Measurements from ENCODE around the gene HMGXB3. TPM values are rescaled to one million over a fixed set of nuclear protein-coding genes. Genes with fewer than 3 reads are reported as not detected.
"Not testable (repeated sequence)": the region's sequence is repeated elsewhere in the genome, so short reads cannot be mapped to it uniquely, and the experiment has no call there.

The HMGXB3 gene
- total RNA-seq, 1 donor from 2014 or later, result 9.1 TPM

DNA sequence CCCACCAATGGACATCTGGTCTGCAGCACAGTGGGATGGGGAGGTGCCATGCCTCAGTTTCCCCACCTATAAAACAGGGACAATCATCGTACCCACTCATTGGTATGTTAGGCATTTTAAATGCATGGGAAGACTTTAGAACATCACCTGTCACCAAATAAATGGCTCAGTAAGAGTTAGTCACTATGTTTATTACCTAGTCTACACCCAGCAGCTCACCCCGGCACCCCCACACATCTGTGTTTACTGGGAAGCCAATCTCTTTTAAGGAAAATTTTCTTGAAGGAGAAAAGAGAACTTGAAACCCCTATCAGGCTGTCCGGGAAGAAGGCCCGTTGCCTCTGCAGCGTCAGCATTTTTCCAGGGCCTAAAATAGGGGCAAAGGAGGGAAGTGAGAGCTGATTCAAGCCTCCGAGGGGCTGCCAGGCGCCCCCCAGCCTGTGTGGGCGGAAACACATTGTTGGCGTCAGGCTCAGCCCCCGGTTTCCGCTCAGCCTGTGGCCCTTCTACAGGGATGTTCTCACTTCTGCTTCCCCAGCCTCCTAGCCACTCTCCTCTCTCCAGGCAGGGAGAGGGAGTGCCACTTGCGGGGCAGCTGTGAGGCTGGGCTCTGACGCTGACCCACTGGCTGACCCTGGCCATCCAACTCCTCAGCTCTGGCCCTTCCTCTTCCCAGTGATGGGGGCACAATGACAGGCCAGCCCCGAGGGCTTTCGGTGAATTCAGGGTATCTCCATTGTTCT is 81.2 kb downstream of the HMGXB3 start:
- DNase-seq (ENCODE audit: low spot score), result peak; percentile 49

DNA sequence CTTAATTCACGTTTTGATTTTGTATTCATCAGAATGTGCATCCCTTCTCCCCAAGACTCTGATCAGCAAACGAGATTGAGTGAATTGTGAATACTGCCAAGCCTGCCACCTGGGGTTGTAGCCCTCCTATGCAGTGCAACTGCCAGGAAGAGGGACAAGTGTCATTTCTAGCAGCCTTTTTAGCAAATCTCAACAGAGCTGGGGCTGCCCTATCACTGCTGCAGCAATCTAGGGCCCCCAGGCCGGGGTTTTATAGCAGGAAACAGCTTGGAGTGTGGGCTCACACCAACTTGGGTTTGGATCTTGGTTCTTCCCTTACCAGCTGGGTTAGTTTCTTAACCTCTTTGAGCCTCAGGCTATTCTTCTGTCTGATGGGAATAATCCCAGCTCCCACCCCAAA is 81.8 kb downstream of the HMGXB3 start:
- no peak for DNase-seq (ENCODE audit: low spot score)
- no peak for ATAC-seq

More for the DNA sequence above, 81.2 kb downstream of the HMGXB3 start:
- ATAC-seq, result peak; percentile 66

DNA sequence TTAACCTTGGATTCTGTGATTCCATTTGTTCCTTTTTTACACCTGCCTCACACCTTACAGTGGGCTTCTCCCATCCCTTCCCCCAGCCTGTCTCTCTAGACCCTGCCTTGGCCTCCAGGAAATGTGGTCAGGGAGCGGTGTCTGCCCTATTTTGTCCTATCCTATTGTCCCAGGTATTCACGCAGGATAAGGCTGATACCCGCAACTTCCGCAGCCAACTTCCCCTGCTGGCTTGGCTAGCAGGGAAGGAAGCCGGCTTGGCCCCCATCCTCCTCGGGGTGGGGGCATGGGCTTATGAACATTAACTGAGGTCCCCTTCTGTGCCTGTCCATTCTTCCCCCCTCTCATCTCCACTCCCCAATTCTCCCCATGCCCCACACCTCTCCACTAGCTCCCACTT is 82.3 kb downstream of the HMGXB3 start:
- ATAC-seq (peak; percentile 14), DNase-seq (ENCODE audit: low spot score) (peak; percentile 35)

DNA sequence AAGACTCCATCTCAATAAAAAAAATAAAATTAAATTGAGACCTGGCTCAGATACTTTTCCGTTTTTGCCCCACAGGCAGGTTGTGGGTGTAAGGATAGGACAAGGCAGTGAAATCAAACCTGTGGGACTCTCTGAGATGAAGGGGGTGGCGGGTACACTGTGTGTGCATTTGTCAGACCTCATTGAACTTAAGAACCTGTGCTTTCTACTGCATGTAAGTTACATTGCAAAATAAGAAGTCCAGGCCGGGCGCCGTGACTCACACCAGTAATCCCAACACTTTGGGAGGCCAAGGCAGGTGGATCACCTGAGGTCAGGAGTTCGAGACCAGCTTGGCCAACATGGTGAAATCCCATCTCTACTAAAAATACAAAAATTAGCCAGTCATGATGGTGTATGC is 84.2 kb downstream of the HMGXB3 start:
- DNase-seq (ENCODE audit: low spot score), result peak; percentile 21
- ATAC-seq, result not testable (repeated sequence)

DNA sequence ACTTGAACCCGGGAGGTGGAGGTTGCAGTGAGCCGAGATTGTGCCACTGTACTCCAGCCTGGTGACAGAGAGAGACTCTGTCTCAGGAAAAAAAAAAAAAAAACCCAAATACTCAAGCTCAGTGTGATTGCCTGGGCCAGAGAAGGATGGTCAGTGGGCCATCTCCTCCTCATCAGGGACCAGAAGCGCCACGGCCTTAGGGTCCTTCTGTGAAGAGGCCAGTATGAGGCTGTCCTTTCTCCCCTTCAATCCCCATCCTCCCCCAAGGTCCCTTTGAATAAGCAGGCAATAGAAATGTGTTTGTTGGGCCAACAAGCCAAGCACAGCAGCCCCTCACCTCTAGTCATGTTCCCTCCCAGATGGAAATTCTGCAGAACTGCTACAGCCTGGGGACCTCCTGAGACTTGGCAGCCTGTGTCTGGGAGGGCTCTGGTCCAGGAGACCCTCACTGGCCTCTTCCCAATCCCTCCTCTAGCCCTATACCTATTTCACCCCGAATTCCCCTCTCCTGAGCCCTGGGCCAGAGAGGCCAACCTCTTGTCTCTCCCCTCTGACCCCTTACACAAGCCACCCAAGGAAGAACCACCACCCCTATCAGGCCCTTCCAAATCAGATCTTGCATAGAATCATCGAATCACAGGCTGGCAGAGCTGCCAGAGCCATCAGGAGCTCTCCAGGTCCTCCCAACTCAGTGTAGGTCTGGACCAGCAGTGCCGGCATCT is 84.8 kb downstream of the HMGXB3 start:
- ATAC-seq (no peak), DNase-seq (ENCODE audit: low spot score) (peak; percentile 30)

DNA sequence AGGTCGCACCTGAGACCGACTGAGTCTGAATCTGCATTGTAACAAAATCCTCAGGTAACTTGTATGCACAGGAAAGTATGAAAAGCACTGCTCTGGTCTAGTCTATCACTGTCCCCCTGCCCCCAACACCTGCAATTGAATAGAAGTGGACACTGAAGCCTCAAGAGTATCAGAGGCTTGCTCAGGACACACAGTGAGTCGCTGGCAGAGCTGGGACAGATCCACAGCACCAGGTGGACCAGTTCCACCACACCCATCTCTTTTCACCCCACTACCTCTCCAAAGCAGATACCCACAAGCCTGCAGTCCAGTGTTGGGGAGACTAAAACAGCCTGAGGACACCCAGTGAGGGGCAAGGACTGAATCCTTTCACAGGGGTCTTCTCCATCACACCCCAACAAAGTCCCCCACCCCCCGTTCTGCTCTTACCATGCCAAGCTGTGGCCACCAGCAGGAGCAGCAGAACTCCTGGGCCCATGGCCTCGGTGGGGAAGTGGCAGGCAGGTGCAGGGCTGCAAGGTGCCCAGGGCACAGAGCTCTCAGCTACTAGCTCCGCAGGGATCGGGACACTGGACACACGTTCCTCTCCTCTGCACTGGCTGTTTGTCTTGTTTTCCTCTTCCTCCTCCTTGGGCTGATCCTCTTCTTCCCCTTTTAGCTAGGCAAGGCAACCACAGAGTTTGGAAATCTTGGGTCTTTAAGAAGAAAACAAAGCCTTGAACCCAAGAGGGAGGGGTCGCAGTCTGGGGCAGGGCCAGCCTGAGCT is 85.6 kb downstream of the HMGXB3 start, which contains the start of gene CSF1R:
Gene CSF1R (minus strand): TSS at position 605 of the 766 bp plus-strand sequence. CDS start 127 bp downstream, at position 478.
- ATAC-seq, result peak; percentile 36
- peak; percentile 42 for DNase-seq (ENCODE audit: low spot score)

DNA sequence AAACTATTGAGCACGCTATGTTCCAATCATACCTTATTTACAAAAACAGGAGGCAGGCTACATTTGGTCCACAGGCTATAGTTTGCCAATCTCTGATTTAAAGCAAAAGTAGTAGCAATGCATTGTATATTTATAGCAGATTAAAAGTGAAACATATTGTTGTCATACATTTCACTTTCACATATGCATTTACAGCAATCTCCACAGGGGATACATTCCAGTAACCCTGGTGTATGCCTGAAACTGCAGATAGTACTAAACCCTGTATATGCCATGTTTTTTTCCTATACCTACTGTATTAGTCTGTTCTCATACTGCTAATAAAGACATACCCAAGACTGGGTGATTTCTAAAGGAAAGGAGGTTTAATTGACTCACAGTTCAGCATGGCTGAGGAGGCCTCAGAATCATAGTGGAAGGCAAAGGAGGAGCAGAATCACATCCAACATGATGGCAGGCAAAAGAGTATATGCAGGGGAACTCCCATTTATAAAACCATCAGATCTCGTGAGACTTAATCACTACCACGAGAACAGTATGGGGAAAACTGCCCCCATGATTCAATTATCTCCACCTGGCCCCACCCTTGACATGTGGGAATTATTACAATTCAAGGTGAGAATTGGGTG is 91.7 kb downstream of the HMGXB3 start:
- no peak for ATAC-seq
- no peak for DNase-seq (ENCODE audit: low spot score)

DNA sequence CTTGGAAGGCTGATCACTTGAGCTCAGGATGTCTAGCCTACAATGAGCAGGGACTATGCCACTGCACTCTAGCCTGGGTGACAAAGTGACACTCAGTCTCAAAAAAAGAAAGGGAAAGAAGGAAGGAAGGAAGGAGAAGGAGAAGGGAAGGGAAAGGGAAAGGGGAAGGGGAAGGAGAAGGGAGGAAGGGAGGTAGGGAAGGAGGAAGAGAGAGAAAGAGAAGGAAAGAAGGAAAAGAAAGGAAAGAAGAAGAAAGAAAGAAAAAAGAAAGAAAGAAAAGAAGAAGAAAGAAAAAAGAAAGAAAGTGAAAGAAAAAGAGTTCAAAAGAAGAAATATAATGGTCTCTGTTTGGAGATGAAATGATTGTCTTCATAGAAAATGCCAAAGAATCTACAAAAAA is 96.6 kb downstream of the HMGXB3 start:
- DNase-seq (ENCODE audit: low spot score) (no peak), ATAC-seq (no peak)

DNA sequence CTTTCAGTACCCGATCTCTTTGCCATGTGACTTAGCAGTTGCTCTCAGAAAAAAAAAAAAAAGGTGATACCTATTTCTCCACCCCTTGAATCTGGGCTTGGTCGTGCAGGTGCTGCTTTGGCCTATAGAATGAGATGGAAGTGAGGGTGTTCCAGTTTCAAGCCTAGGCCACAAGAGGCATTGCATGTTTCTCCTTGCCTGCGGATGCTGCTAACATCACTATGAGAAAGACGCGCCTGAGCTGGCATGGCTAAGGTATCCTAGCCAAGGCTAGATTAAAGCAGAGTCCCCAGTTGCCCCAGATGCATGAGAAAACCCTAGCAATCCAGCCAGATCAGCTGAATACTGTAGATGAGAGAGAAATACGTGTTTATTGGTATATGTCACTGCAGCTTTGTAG is 100.5 kb downstream of the HMGXB3 start:
- DNase-seq (ENCODE audit: low spot score) (no peak), ATAC-seq (no peak)

Other genes with a start within 250 kb of the HMGXB3 start
- gene PDE6A, start 55.9 kb upstream of the HMGXB3 start, total RNA-seq, result not detected
- gene SLC26A2, start 40.0 kb upstream of the HMGXB3 start, total RNA-seq, result 1.3 TPM
- 2.7 TPM for gene TIGD6, start 85 bp upstream of the HMGXB3 start, total RNA-seq
- 15.2 TPM for gene CSF1R, start 85.8 kb downstream of the HMGXB3 start, total RNA-seq
- 12.8 TPM for gene PDGFRB, start 155.1 kb downstream of the HMGXB3 start, total RNA-seq
- 0.15 TPM for gene CDX1, start 166.0 kb downstream of the HMGXB3 start, total RNA-seq
- not detected for gene SLC6A7, start 189.3 kb downstream of the HMGXB3 start, total RNA-seq